Naive thymus-derived CD8-positive, alpha-beta T cell (primary cell): ENCODE data around the gene RBM6. TPM values are rescaled to one million over a fixed set of nuclear protein-coding genes. Genes with fewer than 3 reads are reported as not detected.
A peak's percentile ranks its signal among the peaks of the same experiment; 100 is the strongest.

Source experiments
- ATAC-seq, 2 donors: fragments of 150-1000 bp; cut with Tn5 transposase in 1 of 2; sonication (Bioruptor Pico), chemical (Tn5 transposase) in 1 of 2; 1 replicate in 1 of 2; 2 replicates in 1 of 2; pipeline ENCODE4 v1.10.0; 2021; ENCODE audit warnings: mild to moderate bottlenecking in 2 of 2, moderate library complexity in 2 of 2
- POLR2A ChIA-PET: fragments of 350-600 bp; sonication (Branson Sonifier 250); formaldehyde crosslinking; loops from one replicate; lab custom pipeline; 2021; ENCODE audit warnings: antibody characterized with exemption; lab: Charles Lee
- DNase-seq, 10 donors: peaks; one replicate each; pipeline versions ENCODE4 v3.0.0 to v3.0.0-alpha.2; 2020 to 2022
- H3K27ac Mint-ChIP-seq, 10 donors: one replicate each; pipeline ENCODE4 v1.8.0; 2020 to 2022; ENCODE audit warnings: mild to moderate bottlenecking in 10 of 10, mixed read lengths in 10 of 10, moderate library complexity in 4 of 10, inconsistent platforms in 1 of 10
- H3K27me3 Mint-ChIP-seq, 5 donors: one replicate each; pipeline ENCODE4 v1.8.0; 2021 to 2022; ENCODE audit warnings: mixed read lengths in 5 of 5
- H3K36me3 Mint-ChIP-seq, 3 donors: one replicate each; pipeline ENCODE4 v1.8.0; 2020 to 2022; ENCODE audit warnings: mixed read lengths in 3 of 3, mild to moderate bottlenecking in 2 of 3, inconsistent platforms in 1 of 3
- H3K4me1 Mint-ChIP-seq, 4 donors: one replicate each; pipeline ENCODE4 v1.8.0; 2021 to 2022; ENCODE audit warnings: mixed read lengths in 4 of 4
- H3K4me3 Mint-ChIP-seq, 10 donors: one replicate each; pipeline ENCODE4 v1.8.0; 2020 to 2022; ENCODE audit warnings: mild to moderate bottlenecking in 10 of 10, mixed read lengths in 10 of 10, moderate library complexity in 6 of 10, inconsistent platforms in 1 of 10
- H3K9me3 Mint-ChIP-seq, 9 donors: one replicate each; pipeline ENCODE4 v1.8.0; 2020 to 2022; ENCODE audit warnings: mixed read lengths in 9 of 9, mild to moderate bottlenecking in 3 of 9, inconsistent platforms in 1 of 9, moderate library complexity in 1 of 9
- polyA plus RNA-seq, 3 donors: library from polyadenylated mRNA; unstranded; fragments of 300-500 nt; fragmentation: Illumina TruSeq; gene quantifications; one replicate each; pipeline ENCODE4 v1.2.3, GENCODE V29; 2021
- total RNA-seq, 8 experiments: library from RNA in 2 of 8; stranded (reverse) in 2 of 8; gene quantifications; one replicate each; pipeline ENCODE4 v1.2.3 and lab custom pipeline; 2021 to 2026

RBM6 gene
- total and polyA plus RNA-seq, 5 experiments from 2014 or later, result 29.9 to 197 (median 46.5) TPM

DNA sequence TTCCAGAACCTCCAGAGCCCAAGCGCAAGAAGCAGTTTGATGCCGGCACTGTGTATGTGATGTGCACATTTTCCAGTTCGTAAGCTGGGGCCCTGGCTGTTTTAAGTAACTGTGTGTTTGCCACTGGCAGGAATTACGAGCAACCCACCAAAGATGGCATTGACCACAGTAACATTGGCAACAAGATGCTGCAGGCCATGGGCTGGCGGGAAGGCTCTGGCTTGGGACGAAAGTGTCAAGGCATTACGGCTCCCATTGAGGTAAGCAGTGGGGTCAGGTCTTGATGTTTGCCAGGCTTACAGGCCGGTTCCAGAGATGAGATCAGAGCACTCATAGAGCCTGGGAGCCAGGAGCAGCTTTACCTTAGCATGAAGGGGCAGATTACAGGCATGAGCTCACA is 177.2 kb downstream of the RBM6 start:
- ATAC-seq (no peak), DNase-seq (no peak)
- no peaks in the 10 kb centered on the region for H3K9me3 Mint-ChIP-seq
- H3K27me3 Mint-ChIP-seq, result no peaks in the 10 kb centered on the region
- peak overlapping the region in 2 of 10 donors; percentile 63 to 73 for H3K27ac Mint-ChIP-seq
- H3K36me3 Mint-ChIP-seq, result peaks cover 7 to 82% (median 25%) of the 10 kb centered on the region in 3 donors
- POLR2A ChIA-PET, result no interaction called here
- H3K4me3 Mint-ChIP-seq, result no peak overlapping the region
- H3K4me1 Mint-ChIP-seq, result peaks cover 0 to 10% (median 3%) of the 10 kb centered on the region in 4 donors

DNA sequence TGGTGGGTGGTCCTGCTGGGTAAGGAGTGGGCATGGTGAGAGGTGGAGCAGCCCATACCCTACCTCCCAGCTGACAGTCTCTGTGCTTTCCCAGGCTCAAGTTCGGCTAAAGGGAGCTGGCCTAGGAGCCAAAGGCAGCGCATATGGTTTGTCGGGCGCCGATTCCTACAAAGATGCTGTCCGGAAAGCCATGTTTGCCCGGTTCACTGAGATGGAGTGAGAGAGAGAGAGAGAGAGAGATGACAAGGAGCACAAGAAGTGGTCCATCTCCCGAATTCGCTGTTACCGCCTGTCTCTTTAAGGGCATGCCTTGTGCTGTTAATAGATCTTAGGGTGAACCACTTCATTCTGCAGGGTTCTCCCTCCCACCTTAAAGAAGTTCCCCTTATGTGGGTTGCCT is 178.3 kb downstream of the RBM6 start:
- ATAC-seq (no peak), DNase-seq (no peak)
- Mint-ChIP-seq H3K4me1 (peaks cover 0 to 13% (median 7%) of the 10 kb centered on the region in 4 donors), H3K4me3 (peak overlapping the region in 1 of 10 donors; percentile 1), H3K9me3 (no peaks in the 10 kb centered on the region), H3K36me3 (peaks cover 7 to 71% (median 22%) of the 10 kb centered on the region in 3 donors), H3K27ac (peak overlapping the region in 3 of 10 donors; percentile 12 to 81 (median 74)), H3K27me3 (no peaks in the 10 kb centered on the region)
- POLR2A ChIA-PET, result interaction anchor here (0.7 kb wide), 1 partner anchor 327 kb away, joined by 4 read pairs; no protein-coding TSS in a partner anchor

DNA sequence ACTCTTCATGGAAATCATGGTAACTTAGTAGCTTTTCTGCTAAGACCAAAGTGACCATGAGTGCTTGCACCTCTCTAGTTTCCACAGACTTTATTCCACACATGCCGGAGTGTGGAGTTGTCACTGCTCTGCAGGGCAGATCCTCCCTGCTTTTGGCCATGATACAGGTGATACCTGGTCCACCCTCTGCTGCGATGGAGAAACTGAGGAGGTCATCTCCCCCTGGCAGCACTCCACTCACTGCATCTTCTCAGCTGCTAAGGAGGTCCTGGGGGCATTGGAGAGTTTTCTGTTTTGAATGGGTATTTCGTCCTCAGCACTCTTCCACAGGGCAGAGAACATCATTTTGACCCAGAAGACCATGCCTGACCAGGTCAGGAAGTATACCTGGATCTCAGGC is 179.8 kb downstream of the RBM6 start:
- POLR2A ChIA-PET, result interaction anchor here (0.6 kb wide), 1 partner anchor 337 kb away, joined by 4 read pairs; no protein-coding TSS in a partner anchor
- H3K27ac Mint-ChIP-seq, result peak overlapping the region in 4 of 10 donors; percentile 44 to 85 (median 54)
- ATAC-seq, result no peak

DNA sequence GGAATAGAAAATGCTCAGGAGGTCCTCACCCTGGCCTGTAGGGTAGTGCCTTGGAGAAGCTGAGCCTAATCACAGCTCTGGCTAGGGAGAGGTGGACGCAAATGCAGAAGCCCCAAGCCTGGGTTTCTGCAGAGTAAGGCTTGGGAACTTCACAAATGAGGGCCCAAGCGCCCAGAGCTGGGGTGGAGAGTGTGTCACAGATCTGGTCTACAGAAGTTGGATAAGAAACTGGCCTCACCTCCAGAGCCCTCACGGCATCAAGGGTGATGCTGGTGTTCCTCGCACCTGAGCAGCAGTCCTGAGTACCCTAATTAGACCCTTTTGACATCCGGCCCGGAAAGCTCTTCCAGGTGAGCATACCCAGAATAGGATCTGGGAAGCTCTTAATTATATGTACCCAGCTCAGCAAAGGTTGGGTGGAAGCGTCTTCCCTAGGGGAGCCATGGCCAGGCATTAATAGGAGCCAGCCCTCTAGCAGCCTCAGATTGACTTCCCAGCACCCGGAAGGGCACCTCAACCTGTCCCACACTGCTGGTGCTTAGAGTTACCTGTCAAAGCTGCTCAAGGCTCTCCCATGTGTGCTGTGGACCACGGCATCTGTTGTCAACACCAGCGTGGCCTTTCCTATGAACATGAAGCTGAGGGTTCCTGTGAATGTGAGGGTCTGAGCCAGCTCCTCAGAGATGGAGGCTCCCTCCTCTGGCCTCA is 180.6 kb downstream of the RBM6 start:
- H3K4me1 Mint-ChIP-seq, result peaks cover 0 to 8% (median 7%) of the 10 kb centered on the region in 4 donors
- no peak for ATAC-seq
- POLR2A ChIA-PET, result interaction anchor here (0.6 to 1.3 kb wide), 2 partner anchors 117 to 338 kb away, joined by 3 to 4 read pairs; no protein-coding TSS in a partner anchor
- no peaks in the 10 kb centered on the region for H3K9me3 Mint-ChIP-seq
- peaks cover 3 to 48% (median 14%) of the 10 kb centered on the region in 3 donors for H3K36me3 Mint-ChIP-seq
- DNase-seq, result no peak
- peak overlapping the region in 4 of 10 donors; percentile 13 to 85 (median 72) for H3K27ac Mint-ChIP-seq
- no peak overlapping the region for H3K4me3 Mint-ChIP-seq
- no peaks in the 10 kb centered on the region for H3K27me3 Mint-ChIP-seq

More for the DNA sequence above, 179.8 kb downstream of the RBM6 start:
- Mint-ChIP-seq H3K36me3 (peaks cover 7 to 56% (median 18%) of the 10 kb centered on the region in 3 donors), H3K9me3 (no peaks in the 10 kb centered on the region), H3K4me1 (peaks cover 0 to 8% (median 7%) of the 10 kb centered on the region in 4 donors), H3K27me3 (no peaks in the 10 kb centered on the region), H3K4me3 (no peak overlapping the region)
- no peak for DNase-seq

DNA sequence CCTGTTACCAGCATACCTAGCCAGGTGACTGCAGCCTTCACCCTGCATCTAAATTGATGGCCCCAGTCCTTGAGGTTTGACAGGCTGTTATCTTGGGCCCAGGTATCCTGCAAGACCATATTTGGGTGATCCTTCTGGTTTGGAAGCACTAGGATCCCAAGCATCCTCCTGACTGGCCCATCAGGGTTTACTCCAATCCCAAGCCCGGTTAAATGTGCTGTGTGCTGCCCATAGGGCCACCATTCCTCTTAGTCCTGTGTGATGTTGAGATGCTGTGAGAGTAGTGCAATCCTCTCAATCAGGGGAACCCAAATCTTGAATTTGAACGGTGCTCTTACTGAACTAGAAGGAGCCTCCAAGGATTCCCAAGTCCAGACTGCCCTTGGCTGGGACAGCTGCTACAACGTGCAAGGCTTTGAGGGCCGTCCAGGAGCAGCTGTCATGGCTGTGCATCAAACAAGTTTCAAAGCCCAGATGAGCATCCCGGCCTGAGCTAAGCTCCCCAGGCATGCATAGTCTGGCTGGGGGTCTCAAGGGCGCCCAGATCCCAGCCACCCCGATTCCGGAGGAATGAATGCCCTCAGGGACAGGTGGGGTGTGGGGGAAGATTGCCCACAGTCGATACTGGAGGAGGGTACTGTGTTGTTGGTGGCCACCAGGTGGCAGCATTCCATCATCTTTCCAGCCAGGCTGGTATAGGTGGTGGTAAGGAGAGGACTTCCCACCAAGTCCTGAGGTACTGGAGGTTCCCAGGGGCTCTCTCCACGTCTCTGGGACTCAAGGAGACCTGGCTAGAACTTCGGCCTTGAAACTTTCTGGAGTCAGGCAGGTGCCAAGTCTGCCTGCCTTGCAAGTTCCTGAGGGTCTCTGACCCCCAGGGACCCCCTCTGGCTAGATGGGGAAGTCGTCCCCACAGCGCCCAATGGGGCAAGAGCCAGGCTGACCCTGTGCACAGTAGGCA is 181.4 kb downstream of the RBM6 start:
- no peak overlapping the region for H3K4me3 Mint-ChIP-seq
- peaks cover 0 to 7% (median 7%) of the 10 kb centered on the region in 4 donors for H3K4me1 Mint-ChIP-seq
- no peaks in the 10 kb centered on the region for H3K9me3 Mint-ChIP-seq
- ATAC-seq (peak; percentile 89 to 90), DNase-seq (peak; percentile 47 to 84 (median 64))
- no peaks in the 10 kb centered on the region for H3K27me3 Mint-ChIP-seq
- H3K36me3 Mint-ChIP-seq, result peaks cover 0 to 40% (median 10%) of the 10 kb centered on the region in 3 donors
- POLR2A ChIA-PET, result interaction anchor here (1.0 to 1.3 kb wide), 2 partner anchors 104 to 116 kb away, joined by 3 read pairs; no protein-coding TSS in a partner anchor
- peak overlapping the region in 8 of 10 donors; percentile 6 to 83 (median 32) for H3K27ac Mint-ChIP-seq

DNA sequence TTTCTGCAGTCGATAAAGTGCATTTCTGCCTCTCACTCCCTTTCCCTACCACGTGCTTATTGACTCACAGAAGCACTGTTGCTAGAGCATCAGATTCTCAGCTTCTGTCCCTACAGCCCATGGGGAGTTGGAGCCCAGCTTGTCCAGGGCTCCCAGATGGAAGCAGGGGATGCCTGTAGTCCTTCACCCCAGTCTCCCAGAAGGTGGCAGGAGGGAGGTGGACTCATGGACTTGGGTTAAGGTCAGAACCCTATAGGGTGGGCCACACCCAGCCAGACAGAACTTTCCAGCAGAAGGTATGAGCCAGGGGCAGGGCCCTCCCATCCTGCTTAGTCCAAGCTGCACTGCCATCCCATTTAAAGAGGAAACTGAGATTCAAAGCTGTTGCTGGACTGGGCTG is 182.1 kb downstream of the RBM6 start:
- POLR2A ChIA-PET, result interaction anchor here (1.0 to 1.1 kb wide), 2 partner anchors 103 to 105 kb away, joined by 3 to 4 read pairs; no protein-coding TSS in a partner anchor
- H3K27ac Mint-ChIP-seq, result peak overlapping the region in 5 of 10 donors; percentile 73 to 86 (median 79)
- no peak for ATAC-seq
- H3K27me3 Mint-ChIP-seq, result no peaks in the 10 kb centered on the region
- peaks cover 0 to 33% (median 7%) of the 10 kb centered on the region in 3 donors for H3K36me3 Mint-ChIP-seq
- peaks cover 0 to 7% (median 7%) of the 10 kb centered on the region in 4 donors for H3K4me1 Mint-ChIP-seq
- no peaks in the 10 kb centered on the region for H3K9me3 Mint-ChIP-seq
- H3K4me3 Mint-ChIP-seq, result no peak overlapping the region
- no peak for DNase-seq

DNA sequence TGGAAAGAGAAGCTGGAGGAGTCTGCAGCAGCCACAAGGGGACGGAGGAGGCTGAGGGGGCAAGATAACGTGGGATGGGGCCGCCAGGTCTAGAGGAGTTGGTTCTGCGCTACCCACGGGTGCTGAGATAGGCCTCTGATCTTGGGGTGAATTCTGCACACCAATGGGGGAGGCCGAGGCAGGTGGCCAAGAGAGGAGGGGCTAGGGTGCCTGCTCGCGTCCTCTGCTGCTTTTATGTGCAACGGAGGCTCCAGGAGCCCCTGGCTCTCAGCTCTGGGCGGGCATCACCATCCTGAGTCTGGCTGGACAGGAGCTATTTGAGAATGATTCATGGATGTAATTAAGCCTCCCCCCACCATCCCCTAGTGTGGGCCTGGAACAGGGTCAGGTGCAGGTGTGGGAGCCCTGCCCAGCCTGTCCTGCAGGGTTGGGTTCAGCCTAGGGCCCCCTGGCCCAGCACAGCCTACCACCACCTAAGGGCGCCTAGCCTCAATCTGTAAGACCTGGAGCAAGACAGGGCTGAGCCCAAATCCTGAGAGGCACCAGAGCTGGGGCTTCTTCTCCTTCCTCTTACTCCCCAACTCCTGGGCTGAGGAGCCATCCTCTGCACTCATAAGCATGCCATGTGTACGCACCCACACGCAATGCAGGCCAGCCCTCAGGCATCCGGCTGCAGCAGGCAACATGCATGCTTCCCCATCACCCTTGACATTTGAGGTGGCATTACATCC is 182.9 kb downstream of the RBM6 start:
- peaks cover 0 to 7% (median 7%) of the 10 kb centered on the region in 4 donors for H3K4me1 Mint-ChIP-seq
- POLR2A ChIA-PET, result interaction anchor here (1.0 to 1.7 kb wide), 3 partner anchors 11 to 104 kb away, joined by 3 to 4 read pairs (median 3); no protein-coding TSS in a partner anchor
- no peaks in the 10 kb centered on the region for H3K27me3 Mint-ChIP-seq
- H3K4me3 Mint-ChIP-seq, result no peak overlapping the region
- no peaks in the 10 kb centered on the region for H3K9me3 Mint-ChIP-seq
- ATAC-seq (no peak), DNase-seq (no peak)
- H3K36me3 Mint-ChIP-seq, result peaks cover 0 to 25% (median 7%) of the 10 kb centered on the region in 3 donors
- H3K27ac Mint-ChIP-seq, result peak overlapping the region in 7 of 10 donors; percentile 60 to 86 (median 78)

DNA sequence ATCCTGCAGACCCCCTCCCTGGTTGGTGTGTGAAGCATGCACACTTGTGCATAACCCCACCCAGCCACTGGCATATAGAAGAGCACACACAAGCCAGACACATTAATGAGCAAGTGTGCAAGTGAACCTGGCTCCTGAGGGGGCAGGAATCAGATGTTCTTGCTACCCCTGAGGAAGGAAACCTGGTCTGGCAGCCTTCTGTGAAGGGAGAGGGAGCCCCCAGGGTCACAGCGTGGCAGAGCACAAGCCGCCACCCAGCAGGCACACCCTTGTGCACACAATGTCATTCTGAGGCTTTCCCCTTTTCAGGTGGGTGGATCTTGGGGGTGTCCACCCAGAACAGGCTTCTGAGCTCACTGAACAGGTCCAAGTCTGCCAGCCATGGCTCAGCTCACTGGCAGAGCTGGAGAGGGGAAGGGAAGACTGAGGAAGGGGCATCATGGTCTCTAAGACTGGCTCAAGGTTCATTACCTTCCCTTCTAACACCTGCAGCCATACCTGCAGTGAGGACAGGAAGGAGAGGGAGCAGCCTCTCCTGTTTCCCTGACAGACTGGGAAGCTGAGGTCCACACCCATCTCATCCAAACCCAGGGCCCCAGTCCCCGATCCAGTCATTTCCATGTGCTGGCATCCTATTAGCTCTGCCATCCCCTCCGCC is 183.6 kb downstream of the RBM6 start:
- Mint-ChIP-seq H3K27ac (peak overlapping the region in 4 of 10 donors; percentile 37 to 78 (median 65)), H3K36me3 (peaks cover 0 to 18% (median 4%) of the 10 kb centered on the region in 3 donors), H3K27me3 (no peaks in the 10 kb centered on the region), H3K4me3 (no peak overlapping the region), H3K4me1 (peaks cover 0 to 7% (median 6%) of the 10 kb centered on the region in 4 donors), H3K9me3 (no peaks in the 10 kb centered on the region)
- DNase-seq (no peak), ATAC-seq (no peak)
- POLR2A ChIA-PET, result interaction anchor here (1.7 kb wide), 1 partner anchor 12 kb away, joined by 3 read pairs; no protein-coding TSS in a partner anchor

DNA sequence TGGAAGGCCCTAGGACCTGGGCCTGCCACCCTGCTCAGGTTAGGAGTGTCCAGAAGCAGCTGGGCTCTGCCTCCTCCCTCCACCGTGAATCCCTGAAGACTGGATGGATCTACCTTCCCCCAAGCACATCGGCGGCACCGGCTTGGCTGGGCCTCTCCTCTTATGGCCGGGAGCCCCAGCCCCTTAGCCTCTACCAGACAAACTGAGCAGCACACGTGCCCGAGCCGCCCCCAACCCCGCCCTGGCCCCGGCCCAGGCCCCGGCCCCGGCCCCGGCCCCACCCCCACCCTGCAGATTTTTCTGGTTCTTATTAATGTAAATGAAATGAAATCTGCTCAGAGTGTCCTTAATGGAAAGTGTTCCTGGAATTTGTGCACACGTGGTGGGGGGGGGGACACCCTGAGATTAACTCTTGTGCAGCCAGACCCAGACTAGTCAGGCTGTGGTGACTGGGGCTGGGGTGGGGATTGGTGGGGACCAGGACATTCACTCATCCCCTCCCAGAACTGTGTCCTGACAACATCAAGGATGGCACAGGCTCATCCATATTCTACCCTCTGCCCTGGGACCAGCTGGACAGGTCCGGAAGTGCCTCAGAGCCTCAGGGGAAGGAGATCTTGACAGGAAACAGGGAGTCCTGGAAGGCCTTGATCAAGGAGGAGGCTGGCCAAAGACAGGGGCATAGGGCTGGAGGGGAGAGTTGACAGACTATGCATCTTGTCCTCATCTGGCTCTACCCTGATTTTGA is 184.3 kb downstream of the RBM6 start:
- no peaks in the 10 kb centered on the region for H3K9me3 Mint-ChIP-seq
- H3K4me3 Mint-ChIP-seq, result no peak overlapping the region
- POLR2A ChIA-PET, result interaction anchor here (0.6 to 1.7 kb wide), 2 partner anchors 13 to 60 kb away, joined by 3 read pairs; no protein-coding TSS in a partner anchor
- DNase-seq (no peak), ATAC-seq (no peak)
- peak overlapping the region in 3 of 10 donors; percentile 36 to 78 (median 65) for H3K27ac Mint-ChIP-seq
- no peaks in the 10 kb centered on the region for H3K27me3 Mint-ChIP-seq
- H3K36me3 Mint-ChIP-seq, result peaks cover 0 to 12% (median 0%) of the 10 kb centered on the region in 3 donors
- H3K4me1 Mint-ChIP-seq, result peaks cover 0 to 7% (median 6%) of the 10 kb centered on the region in 4 donors

DNA sequence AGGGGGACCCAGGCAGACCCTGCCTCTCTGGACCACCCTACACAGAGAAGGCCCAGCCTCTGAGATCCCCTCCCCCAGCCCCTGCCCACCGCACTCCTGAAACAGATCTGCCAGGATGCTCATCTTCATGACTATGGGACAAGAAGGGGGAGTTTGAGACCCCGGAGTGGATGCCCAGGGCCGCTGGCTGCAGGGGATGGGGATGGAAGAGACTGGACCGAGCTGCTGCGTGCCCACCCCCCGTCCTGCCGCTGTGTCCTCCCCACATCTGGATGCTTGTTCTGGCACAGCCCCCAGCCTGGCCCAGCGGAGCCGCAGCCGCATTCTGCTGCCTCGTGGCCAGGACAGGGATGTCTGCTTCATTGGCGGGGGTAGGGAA is 184.8 kb downstream of the RBM6 start:
- ATAC-seq, result no peak
- H3K27ac Mint-ChIP-seq, result peak overlapping the region in 2 of 10 donors; percentile 36 to 65
- H3K27me3 Mint-ChIP-seq, result no peaks in the 10 kb centered on the region
- peaks cover 0 to 7% (median 6%) of the 10 kb centered on the region in 4 donors for H3K4me1 Mint-ChIP-seq
- H3K4me3 Mint-ChIP-seq, result no peak overlapping the region
- no peaks in the 10 kb centered on the region for H3K9me3 Mint-ChIP-seq
- H3K36me3 Mint-ChIP-seq, result peaks cover 0 to 6% (median 0%) of the 10 kb centered on the region in 3 donors
- DNase-seq, result no peak
- POLR2A ChIA-PET, result interaction anchor here (0.6 to 1.5 kb wide), 2 partner anchors 10 to 60 kb away, joined by 3 to 7 read pairs; no protein-coding TSS in a partner anchor
